GM19452 (cell line): ENCODE measurements around the gene POLN.
"Not testable (repeated sequence)": the region's sequence is repeated elsewhere in the genome, so short reads cannot be mapped to it uniquely, and the experiment has no call there.

ENCODE experiments used
- ATAC-seq: cut with Tn5 transposase; IDR thresholded peaks from one replicate; pipeline ENCODE4 v1.9.1; 2021; ENCODE audit not compliant: unreplicated experiment

The POLN gene

GRCh38 chr4:2275546-2276251 is 33.8 kb upstream of the POLN start:
- ATAC-seq: no peak

- not testable (repeated sequence) for ATAC-seq
Observed at GRCh38 chr4:2275044-2275397, 33.1 kb upstream of the POLN start.

GRCh38 chr4:2274320-2275043 is 32.6 kb upstream of the POLN start:
- no peak for ATAC-seq

DNA sequence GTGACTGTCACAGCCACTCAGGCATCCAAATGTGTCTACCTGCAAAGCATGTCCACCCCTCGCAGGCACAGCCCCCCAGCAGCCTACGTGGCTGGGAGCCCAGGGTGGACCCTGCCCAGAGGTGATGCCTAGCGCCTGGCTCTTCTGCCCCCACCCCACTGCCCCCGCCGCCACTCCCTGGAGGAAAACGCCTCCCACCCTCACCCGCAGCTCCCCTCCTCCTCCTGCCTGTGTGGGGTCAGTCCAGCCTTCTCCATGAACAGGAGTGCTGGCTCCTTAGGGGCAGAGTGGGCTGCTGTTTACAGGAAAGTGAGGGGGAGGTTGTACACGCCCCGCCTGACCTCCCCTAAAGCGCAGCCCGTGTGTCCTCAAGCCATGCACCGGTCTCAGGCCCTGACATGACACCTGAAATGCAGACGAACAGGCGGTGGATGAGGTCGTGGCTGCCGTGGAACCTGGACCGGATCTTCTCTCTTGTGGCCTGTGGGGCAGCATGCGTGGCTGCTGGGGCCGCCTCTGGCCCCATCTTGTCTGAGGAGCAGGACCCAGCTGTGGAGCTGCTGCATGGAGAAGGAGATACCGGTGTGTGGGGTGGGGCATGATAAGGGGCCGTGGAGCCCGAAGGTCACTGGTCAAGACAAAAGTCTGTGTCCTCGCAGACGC is 31.9 kb upstream of the POLN start:
- ATAC-seq: no peak

DNA sequence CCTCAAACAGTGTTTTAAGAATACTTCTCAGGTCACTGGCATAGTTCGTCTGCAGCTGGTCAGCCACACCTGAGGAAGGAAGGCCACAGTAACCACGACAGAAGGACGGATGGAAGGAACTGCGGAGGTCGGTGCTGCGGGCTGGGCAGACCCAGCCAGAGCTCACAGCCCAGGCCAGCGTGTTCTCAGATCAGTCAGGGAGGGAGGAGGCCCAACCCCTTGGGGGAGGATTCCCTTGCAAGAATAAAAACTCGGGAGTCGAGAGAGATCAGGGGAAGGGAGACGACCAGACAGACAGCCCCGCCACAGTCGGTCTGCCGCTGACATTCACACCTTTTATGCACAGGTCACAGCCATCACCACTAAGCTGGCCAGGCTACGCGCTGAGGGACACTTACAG is 31.3 kb upstream of the POLN start:
- no peak for ATAC-seq

- no peak for ATAC-seq
Observed at GRCh38 chr4:2272828-2273120, 30.9 kb upstream of the POLN start.

DNA sequence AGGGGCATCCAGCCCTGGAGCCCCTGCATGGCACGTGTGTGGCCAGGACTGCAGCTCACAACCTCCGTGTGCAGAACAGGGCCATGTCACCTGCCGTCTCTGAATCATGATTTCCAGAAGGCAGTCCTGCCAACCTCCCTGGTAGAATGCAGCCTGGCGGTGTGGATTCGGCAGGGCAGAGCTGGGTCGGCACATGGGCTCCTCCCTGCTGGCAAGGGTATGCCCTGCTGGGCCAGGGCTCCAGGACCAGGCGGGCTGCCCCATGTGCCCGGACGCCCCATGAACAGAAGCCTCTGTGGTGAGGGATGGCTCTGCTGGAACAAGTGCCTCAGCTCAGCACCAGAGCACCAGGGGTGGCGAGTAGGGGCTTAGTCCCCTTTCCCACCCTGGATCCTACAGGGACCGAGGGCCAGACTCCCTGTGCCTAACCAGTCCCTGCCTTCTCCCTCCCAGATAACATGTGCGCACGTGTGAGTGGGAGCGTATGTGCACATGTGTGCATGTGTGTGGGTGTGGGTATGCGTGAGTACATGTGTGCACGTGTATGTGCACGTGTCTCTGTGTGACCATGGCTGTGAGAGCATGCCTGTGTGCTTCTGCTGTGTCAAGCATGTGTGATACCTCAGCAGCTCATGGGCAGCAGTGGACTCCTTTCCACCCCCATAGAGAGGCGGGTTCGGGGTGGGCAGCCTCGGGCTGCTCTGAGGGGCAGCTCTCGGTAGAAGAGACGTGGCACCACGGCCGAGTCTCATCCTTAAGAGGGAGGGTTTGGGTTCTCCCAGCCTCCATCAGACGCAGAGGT is 30.3 kb upstream of the POLN start:
- ATAC-seq: no peak

DNA sequence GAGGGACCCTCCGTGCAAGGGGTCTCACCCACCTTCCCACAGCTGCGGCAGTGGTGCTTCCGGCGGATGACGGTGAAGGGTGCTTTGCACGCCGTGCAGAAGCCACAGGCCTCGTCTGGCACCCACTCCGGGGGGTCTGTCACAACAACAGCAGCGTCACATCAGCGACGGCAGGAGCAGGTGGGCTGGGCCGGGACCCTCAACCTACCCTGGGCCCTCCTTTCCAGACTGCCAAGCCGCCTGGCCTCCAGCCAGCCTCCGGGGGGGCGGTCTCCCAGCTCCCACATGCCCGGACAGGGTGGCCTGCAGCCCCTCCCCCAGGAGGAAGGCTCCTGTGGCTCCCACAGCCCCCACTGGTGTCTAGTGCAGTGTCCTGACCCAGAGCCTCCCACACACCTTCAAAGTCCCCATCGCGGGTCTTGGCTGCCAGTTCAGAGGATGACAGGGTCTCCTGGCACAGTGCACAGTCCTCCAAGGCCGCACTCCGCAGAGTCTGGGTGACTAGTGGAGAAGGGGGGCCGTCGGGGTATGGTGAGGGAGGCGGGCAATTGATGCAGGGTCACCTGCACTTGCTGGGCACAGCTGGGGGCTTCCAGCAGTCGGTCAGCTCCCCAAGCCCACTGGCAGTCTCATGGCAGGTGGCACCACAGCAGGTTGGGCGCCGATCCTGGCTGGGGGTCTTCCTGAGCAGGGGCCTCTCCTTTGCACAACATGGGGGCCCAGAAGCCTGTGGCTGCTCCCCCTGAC is 29.5 kb upstream of the POLN start:
- ATAC-seq: no peak

GRCh38 chr4:2270341-2271165 is 28.6 kb upstream of the POLN start:
- ATAC-seq: no peak

GRCh38 chr4:2269618-2270163 is 27.8 kb upstream of the POLN start:
- ATAC-seq: no peak

DNA sequence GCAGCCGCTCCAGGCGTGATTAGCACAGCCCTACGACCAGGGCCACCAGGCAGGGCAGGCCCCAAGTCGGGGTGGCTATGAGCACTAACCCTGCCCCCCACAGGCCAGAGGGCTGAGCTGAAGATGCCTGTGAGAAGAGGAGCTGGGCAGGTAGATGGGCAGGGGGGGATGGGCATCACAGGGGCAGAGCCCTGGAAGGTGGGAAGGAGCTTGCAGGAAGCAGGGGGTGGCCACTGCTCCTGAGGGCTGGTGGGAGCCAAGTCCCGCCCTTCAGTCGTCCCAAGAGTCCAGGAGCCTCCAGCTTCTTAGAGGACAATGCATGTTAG is 27.2 kb upstream of the POLN start:
- no peak for ATAC-seq

GRCh38 chr4:2268357-2269205 is 26.7 kb upstream of the POLN start:
- ATAC-seq: no peak

- no peak for ATAC-seq
Observed at GRCh38 chr4:2267841-2268240, 25.9 kb upstream of the POLN start.

- ATAC-seq: no peak
Observed at GRCh38 chr4:2267320-2267811, 25.4 kb upstream of the POLN start.

- no peak for ATAC-seq
Observed at GRCh38 chr4:2266821-2267220, 24.9 kb upstream of the POLN start.

DNA sequence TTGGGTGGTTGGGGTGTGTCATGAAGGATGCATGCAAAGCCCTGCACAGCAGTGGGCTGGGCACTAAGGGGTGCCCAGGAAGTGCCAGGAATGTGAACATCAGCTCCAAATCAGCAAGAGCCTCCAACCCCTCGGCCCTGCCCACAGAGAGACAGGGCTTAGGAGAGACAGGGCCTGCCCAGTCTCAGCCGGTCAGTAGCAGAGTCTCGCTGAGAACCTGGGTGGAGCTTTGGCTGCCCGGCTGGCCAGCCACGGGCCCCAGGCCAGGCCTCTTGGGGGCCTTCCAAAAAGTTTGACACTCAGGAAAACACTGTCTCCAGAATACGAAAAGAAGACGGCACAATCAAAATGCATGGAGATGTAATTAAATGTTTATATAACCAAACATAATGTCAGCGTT is 24.3 kb upstream of the POLN start:
- ATAC-seq: no peak

- ATAC-seq: no peak
Observed at GRCh38 chr4:2265113-2266110, 23.5 kb upstream of the POLN start.
